Measurements from ENCODE around the gene ARRDC4. TPM values are rescaled to one million over a fixed set of nuclear protein-coding genes. Genes with fewer than 3 reads are reported as not detected.

The ARRDC4 gene
- total and polyA plus RNA-seq, 2 donors (not counting 1 experiment from before 2014, with no cell fraction given), result 1.1 to 6.7 TPM

DNA sequence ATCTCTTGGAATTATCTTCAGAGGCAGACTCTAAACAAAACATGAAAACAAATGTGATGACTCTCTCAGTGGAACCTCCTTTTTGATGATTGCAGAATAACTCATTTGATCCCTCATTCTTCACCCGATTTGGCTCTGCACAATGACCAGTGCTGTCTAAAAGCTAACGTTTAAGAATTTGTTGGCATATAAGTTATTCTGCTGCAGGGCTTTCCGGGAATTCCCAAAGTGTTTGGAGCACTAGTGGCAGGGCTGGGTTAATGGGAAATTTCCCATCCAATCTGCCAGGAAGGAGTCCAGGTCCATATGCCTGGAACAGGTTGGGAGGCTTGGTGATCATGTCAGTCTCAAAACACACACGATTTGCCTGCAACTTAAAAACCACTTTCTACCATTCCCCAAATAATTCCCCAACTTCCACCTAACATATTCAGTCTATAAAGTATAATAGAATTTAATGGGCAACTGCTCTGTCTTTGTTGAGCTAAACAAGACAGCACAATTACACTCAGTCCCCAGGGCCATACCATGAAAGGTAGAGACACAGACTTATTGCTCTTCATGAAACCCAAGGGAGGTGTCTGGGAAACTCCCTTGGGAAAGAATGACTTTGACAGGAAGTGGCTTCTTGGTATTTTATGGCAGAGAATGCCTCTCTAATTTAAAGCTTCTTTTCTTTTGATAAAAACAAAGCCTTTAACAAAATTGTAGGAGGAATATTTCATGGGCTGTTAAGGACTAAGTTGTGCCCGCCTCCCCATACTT, 38.0 kb downstream of the ARRDC4 start:
- Histone ChIP-seq H3K4me1 (ENCODE audit: control insufficient read depth in 2 of 2, insufficient read depth in 2 of 2, low read length in 2 of 2) (no peaks in the 10 kb centered on the region), H3K27me3 (replicated peaks in 1 of 4; ENCODE audit: control extremely low read depth in 1 of 4, control insufficient read depth in 3 of 4, insufficient read depth in 4 of 4, low read length in 3 of 4) (no peaks in the 10 kb centered on the region), H3K4me2 (replicated peaks; ENCODE audit: low read depth, low read length, poor library complexity, severe bottlenecking) (no peak overlapping the region), H3K79me2 (ENCODE audit: control insufficient read depth, insufficient read depth, low read length) (no peaks in the 10 kb centered on the region), H2AFZ (ENCODE audit: insufficient read depth, low read depth, low read length, poor library complexity, severe bottlenecking) (no peak overlapping the region), H3K9ac (ENCODE audit: low read length) (no peak overlapping the region), H3K4me3 (ENCODE audit: control extremely low read depth in 1 of 5, extremely low read depth in 1 of 5, insufficient read depth in 1 of 5, low read depth in 2 of 5, low read length in 4 of 5) (no peak overlapping the region), H3K27ac (ENCODE audit: low read length in 2 of 2) (no peak overlapping the region), H3K9me3 (ENCODE audit: control extremely low read depth in 1 of 3, control insufficient read depth in 2 of 3, insufficient read depth in 1 of 3, low read length in 2 of 3) (peaks cover 0 to 4% (median 0%) of the 10 kb centered on the region in 3 donors), H4K20me1 (ENCODE audit: control insufficient read depth, insufficient read depth, low read length, poor library complexity, severe bottlenecking) (no peaks in the 10 kb centered on the region), H3K36me3 (replicated peaks in 1 of 2; ENCODE audit: control extremely low read depth in 1 of 2, control insufficient read depth in 1 of 2, extremely low read depth in 1 of 2, insufficient read depth in 2 of 2, low read length in 1 of 2) (no peaks in the 10 kb centered on the region)
- intact Hi-C loops (cut with micrococcal nuclease), result no loop called here
- H3K4me1 Mint-ChIP-seq, result peaks cover 10% of the 10 kb centered on the region
- no peaks in the 10 kb centered on the region for H3K9me3 Mint-ChIP-seq (ENCODE audit: insufficient read depth)
- no peak for ATAC-seq (ENCODE audit: low read depth)
- WGBS (ENCODE audit: insufficient coverage), result 100% methylated on average over 2 of the region's 5 CpGs
- no peak overlapping the region for H3K4me3 Mint-ChIP-seq
- H3K27ac Mint-ChIP-seq, result no peak overlapping the region
- DNase-seq, result no peak
- H3K27me3 Mint-ChIP-seq, result no peaks in the 10 kb centered on the region
- ChIA-PET CTCF (no interaction called here), POLR2A (no interaction called here)
- TF ChIP-seq CTCF (IDR thresholded peaks at IDR 0.05) (no peak), EZH2 (IDR thresholded peaks at IDR 0.05; ENCODE audit: borderline replicate concordance, insufficient read depth, low read depth, low read length, poor library complexity, severe bottlenecking) (no peak)

Measured in B cell (primary cell).